Sigmoid colon (tissue), 4 donors: ENCODE measurements around the gene MANEA.

Experiments used
- CTCF ChIP-seq, 4 experiments: fragments of 450-650 bp in 3 of 4; fragments of 200-600 bp in 1 of 4; IDR thresholded peaks; one replicate each; pipeline ENCODE4 v1.5.1; 2016 to 2019; ENCODE audit warnings: antibody characterized with exemption in 4 of 4, mild to moderate bottlenecking in 3 of 4, moderate library complexity in 2 of 4
- EP300 ChIP-seq, 4 donors: sonication (generic); formaldehyde crosslinking; IDR thresholded peaks; one replicate each; pipeline ENCODE4 v1.6.1; 2017; ENCODE audit warnings: antibody characterized with exemption in 4 of 4
- POLR2A ChIP-seq, 2 donors: fragments of 450-650 bp; IDR thresholded peaks; one replicate each; pipeline ENCODE4 v1.6.1; 2016; ENCODE audit warnings: antibody characterized with exemption in 2 of 2, mild to moderate bottlenecking in 2 of 2, moderate library complexity in 2 of 2
- POLR2AphosphoS5 ChIP-seq, 4 donors: sonication (generic); formaldehyde crosslinking; IDR thresholded peaks; one replicate each; pipeline ENCODE4 v1.6.1; 2017; ENCODE audit warnings: antibody characterized with exemption in 4 of 4

GRCh38 chr6:95577304-95578105 lies at the start of gene MANEA:
- TF ChIP-seq CTCF (IDR thresholded peaks at IDR 0.05) = no peak
- peak in 1 of 2 donors; percentile 21 for TF ChIP-seq POLR2A (IDR thresholded peaks at IDR 0.05)
- TF ChIP-seq POLR2AphosphoS5 (IDR thresholded peaks at IDR 0.05) = peak; percentile 32 to 75 (median 66)
- TF ChIP-seq EP300 (IDR thresholded peaks at IDR 0.05) = no peak
